Tibial nerve (tissue), 4 donors: ENCODE measurements around the gene ARHGEF9. TPM values are rescaled to one million over a fixed set of nuclear protein-coding genes. Genes with fewer than 3 reads are reported as not detected.

ENCODE experiments used
- DNase-seq, 2 donors: peaks; one replicate each; pipeline ENCODE4 v3.0.0-alpha.2; 2019; ENCODE audit warnings: low spot score in 2 of 2
- H3K27ac ChIP-seq, 4 donors: fragments of 200-600 bp; sonication (generic) in 3 of 4; one replicate each; pipeline ENCODE4 v1.5.1; 2017 to 2019; ENCODE audit warnings: mild to moderate bottlenecking in 1 of 4
- H3K27me3 ChIP-seq, 2 donors: fragments of 200-600 bp; sonication (generic) in 1 of 2; one replicate each; pipeline versions ENCODE4 v1.5.1 to v1.6.0; 2017 to 2019
- H3K36me3 ChIP-seq, 3 donors: fragments of 200-600 bp; sonication (generic); one replicate each; pipeline ENCODE4 v1.5.1; 2018 to 2019
- H3K4me1 ChIP-seq, 4 donors: fragments of 200-600 bp; sonication (generic) in 3 of 4; one replicate each; pipeline ENCODE4 v1.5.1; 2017 to 2019
- H3K4me3 ChIP-seq, 4 donors: fragments of 200-600 bp; sonication (generic) in 3 of 4; one replicate each; pipeline ENCODE4 v1.5.1; 2017 to 2019; ENCODE audit warnings: mild to moderate bottlenecking in 1 of 4, moderate library complexity in 1 of 4
- H3K9me3 ChIP-seq, 4 donors: fragments of 200-600 bp; sonication (generic) in 3 of 4; one replicate each; pipeline ENCODE4 v1.5.1; 2017 to 2019
- EP300 ChIP-seq, 2 donors: sonication (generic); formaldehyde crosslinking; IDR thresholded peaks; one replicate each; pipeline ENCODE4 v1.6.1; 2017; ENCODE audit warnings: antibody characterized with exemption in 2 of 2, mild to moderate bottlenecking in 1 of 2
- POLR2A ChIP-seq, 2 donors: fragments of 450-650 bp; IDR thresholded peaks; one replicate each; pipeline ENCODE4 v1.6.1; 2017; ENCODE audit warnings: antibody characterized with exemption in 2 of 2, mild to moderate bottlenecking in 2 of 2, moderate library complexity in 2 of 2
- WGBS, 2 donors: methylation state at CpG; one replicate each; pipeline ENCODE4 v1.1.5; 2018; 5-methylcytosine and 5-hydroxymethylcytosine counted together
- total RNA-seq, 4 donors: library from RNA; depleted of rRNA; stranded (reverse); fragments of >200 nt; gene quantifications; one replicate each; pipeline ENCODE4 v1.1.0, GENCODE V29; 2016
- TF ChIP-seq, protein P1 (sequence below), 5 experiments: fragments of 200-600 bp in 3 of 5; fragments of 450-650 bp in 2 of 5; sonication (generic) in 3 of 5; IDR thresholded peaks; one replicate each; pipeline ENCODE4 v1.5.1; 2016 to 2019; ENCODE audit warnings: antibody characterized with exemption in 5 of 5, mild to moderate bottlenecking in 3 of 5, moderate library complexity in 2 of 5

Gene ARHGEF9
- total RNA-seq, 4 donors from 2014 or later = 19.5 to 32.7 (median 25.9) TPM

DNA sequence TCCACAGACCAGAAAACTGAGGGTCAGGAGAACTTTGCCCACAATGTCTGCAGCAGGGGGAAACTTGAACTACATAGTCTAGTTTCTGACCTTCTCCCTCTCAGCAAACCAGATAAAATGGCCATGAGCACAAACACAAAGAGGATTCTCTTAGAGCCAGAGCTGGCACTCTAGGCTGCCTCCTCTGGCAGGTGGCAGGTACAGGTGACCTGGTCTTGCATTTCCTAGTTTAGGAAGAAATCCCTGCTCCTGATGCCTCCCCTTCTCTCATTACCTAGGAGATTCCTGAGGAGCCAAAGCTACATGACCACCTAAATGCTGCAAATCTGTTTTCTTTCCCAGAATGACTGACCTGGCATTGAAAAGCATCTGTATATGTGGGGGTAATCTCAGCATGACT is 45.1 kb downstream of the ARHGEF9 start:
- no peaks in the 10 kb centered on the region for H3K9me3 ChIP-seq
- DNase-seq = no peak
- H3K4me3 ChIP-seq = no peak overlapping the region
- no peaks in the 10 kb centered on the region for H3K4me1 ChIP-seq
- no peaks in the 10 kb centered on the region for H3K27me3 ChIP-seq
- no peaks in the 10 kb centered on the region for H3K36me3 ChIP-seq
- no peak overlapping the region for H3K27ac ChIP-seq
- TF ChIP-seq, protein P1, sequence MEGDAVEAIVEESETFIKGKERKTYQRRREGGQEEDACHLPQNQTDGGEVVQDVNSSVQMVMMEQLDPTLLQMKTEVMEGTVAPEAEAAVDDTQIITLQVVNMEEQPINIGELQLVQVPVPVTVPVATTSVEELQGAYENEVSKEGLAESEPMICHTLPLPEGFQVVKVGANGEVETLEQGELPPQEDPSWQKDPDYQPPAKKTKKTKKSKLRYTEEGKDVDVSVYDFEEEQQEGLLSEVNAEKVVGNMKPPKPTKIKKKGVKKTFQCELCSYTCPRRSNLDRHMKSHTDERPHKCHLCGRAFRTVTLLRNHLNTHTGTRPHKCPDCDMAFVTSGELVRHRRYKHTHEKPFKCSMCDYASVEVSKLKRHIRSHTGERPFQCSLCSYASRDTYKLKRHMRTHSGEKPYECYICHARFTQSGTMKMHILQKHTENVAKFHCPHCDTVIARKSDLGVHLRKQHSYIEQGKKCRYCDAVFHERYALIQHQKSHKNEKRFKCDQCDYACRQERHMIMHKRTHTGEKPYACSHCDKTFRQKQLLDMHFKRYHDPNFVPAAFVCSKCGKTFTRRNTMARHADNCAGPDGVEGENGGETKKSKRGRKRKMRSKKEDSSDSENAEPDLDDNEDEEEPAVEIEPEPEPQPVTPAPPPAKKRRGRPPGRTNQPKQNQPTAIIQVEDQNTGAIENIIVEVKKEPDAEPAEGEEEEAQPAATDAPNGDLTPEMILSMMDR (IDR thresholded peaks at IDR 0.05) = no peak
- TF ChIP-seq POLR2A (IDR thresholded peaks at IDR 0.05) = no peak

DNA sequence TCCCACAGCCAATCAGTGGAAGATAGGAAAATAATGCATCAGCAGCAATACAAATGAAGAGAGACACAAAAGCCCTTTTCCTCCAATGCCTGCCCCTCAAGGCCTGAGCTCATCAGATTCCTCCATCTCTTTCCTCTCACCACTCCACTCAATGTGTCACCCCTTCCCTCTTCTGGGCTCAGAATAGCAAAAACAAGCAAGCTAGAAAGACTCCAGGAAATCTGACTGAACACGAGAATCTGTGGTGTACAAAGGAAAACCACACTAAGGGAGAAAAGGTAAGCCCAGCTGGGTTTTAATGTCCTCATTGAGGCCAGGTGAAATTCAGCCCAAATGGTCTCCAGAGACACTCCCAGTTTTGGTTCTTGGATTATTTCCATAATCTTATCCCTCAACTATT is 46.3 kb downstream of the ARHGEF9 start:
- Histone ChIP-seq H3K9me3 (no peaks in the 10 kb centered on the region), H3K4me1 (no peaks in the 10 kb centered on the region), H3K27me3 (no peaks in the 10 kb centered on the region), H3K4me3 (no peak overlapping the region), H3K36me3 (no peaks in the 10 kb centered on the region), H3K27ac (no peak overlapping the region)
- DNase-seq = no peak
- 53 to 64% methylated on average over 1 of the region's 1 CpG for WGBS, 2 donors
- no peak for TF ChIP-seq POLR2A (IDR thresholded peaks at IDR 0.05)
- TF ChIP-seq, protein P1 (IDR thresholded peaks at IDR 0.05) = no peak
- no peak for TF ChIP-seq EP300 (IDR thresholded peaks at IDR 0.05)

DNA sequence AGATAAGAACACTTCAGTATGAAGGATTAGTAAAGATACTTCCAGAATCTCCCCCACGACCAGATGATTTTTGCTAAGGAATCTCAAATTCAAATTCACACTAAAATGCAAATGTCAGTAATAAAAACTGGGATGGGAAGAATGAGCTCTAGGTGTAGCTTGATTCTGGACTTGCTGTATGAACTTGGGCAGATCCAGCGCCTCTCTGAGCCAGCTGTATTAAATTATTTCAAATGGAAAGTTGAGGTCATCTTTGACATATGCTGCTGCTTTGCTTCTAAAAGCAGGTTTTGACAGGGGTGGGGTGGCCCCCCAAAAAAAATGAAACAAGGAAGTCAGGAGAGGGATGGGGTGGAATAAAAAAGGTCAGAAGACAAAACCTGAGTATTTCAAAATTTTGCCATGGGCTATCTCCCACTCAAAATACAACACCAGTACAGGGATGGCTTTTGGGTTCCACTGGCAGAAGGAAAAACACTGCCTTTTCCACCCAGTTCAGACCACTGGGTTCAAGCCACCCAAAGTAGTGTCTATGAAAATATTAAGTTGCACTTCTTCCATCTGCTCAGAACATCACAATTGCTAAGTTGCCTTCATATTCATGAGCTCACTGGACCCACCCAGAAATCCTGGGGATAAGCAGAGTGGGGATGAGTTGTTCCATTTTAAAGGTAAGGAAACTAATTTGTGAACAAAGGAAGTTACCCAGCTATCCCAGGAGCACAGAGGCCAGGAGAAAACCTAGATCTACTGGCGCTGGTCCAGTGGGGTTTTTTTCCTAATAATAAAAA is 47.7 kb downstream of the ARHGEF9 start:
- DNase-seq = no peak
- H3K9me3 ChIP-seq = no peaks in the 10 kb centered on the region
- no peak overlapping the region for H3K4me3 ChIP-seq
- no peaks in the 10 kb centered on the region for H3K4me1 ChIP-seq
- H3K27ac ChIP-seq = no peak overlapping the region
- TF ChIP-seq, protein P1 (IDR thresholded peaks at IDR 0.05) = no peak
- TF ChIP-seq EP300 (IDR thresholded peaks at IDR 0.05) = no peak
- no peak for TF ChIP-seq POLR2A (IDR thresholded peaks at IDR 0.05)
- no peaks in the 10 kb centered on the region for H3K36me3 ChIP-seq
- 68 to 86% methylated on average over 3 of the region's 3 CpGs for WGBS, 2 donors
- H3K27me3 ChIP-seq = no peaks in the 10 kb centered on the region

DNA sequence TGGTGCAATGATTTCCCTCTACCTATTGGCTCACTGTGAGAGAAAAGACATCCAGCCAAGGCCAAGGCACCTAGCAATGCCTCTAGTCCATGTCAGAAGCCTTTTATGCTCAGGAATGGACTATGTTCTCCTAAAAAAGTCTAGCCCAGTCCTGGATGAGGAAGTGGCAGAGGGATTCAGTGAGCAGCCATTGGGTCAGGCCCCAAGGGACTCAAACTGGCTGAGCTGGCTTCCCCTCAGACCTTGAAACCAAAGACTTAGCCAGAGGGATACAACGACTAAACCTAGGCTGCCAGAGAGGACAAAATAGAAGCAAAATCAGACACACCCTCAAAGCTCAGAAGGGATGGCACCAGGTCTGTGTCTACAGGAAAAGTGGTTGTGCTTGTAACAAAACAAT is 49.1 kb downstream of the ARHGEF9 start:
- WGBS, 2 donors = 23 to 43% methylated on average over 1 of the region's 1 CpG
- Histone ChIP-seq H3K4me1 (no peaks in the 10 kb centered on the region), H3K27me3 (no peaks in the 10 kb centered on the region), H3K9me3 (no peaks in the 10 kb centered on the region), H3K36me3 (no peaks in the 10 kb centered on the region), H3K4me3 (no peak overlapping the region), H3K27ac (no peak overlapping the region)
- TF ChIP-seq EP300 (IDR thresholded peaks at IDR 0.05) = no peak
- TF ChIP-seq POLR2A (IDR thresholded peaks at IDR 0.05) = no peak
- TF ChIP-seq, protein P1 (IDR thresholded peaks at IDR 0.05) = no peak
- DNase-seq = no peak

DNA sequence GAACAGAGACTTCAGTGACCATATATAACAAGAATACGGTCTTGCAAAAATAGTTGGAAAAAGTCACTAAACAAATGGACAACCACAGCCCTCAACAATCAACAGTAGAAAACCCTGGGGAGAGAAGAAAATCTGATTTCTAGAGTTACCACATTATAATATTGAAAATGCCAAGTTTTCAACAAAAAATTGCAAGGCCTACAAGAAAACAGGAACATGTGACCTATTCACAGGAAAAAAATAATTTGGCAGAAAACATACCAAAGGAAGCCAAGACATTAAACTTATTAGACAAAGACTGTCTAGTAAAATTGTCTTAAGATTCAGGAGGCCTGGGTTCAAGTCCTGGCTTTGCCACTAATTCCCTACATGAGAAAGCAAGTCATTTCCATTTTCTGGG is 64.7 kb downstream of the ARHGEF9 start:
- DNase-seq = no peak
- no peaks in the 10 kb centered on the region for H3K27me3 ChIP-seq
- no peaks in the 10 kb centered on the region for H3K36me3 ChIP-seq

More for the DNA sequence above, 64.7 kb downstream of the ARHGEF9 start:
- Histone ChIP-seq H3K9me3 (no peaks in the 10 kb centered on the region), H3K27ac (no peak overlapping the region), H3K4me3 (no peak overlapping the region), H3K4me1 (no peaks in the 10 kb centered on the region)
- 17 to 45% methylated on average over 1 of the region's 1 CpG for WGBS, 2 donors
- no peak for TF ChIP-seq POLR2A (IDR thresholded peaks at IDR 0.05)
- TF ChIP-seq, protein P1 (IDR thresholded peaks at IDR 0.05) = no peak
- no peak for TF ChIP-seq EP300 (IDR thresholded peaks at IDR 0.05)
